Endothelial cell of umbilical vein (primary cell): ENCODE results near the gene ZDHHC11B.
"Not testable (repeated sequence)": the region's sequence is repeated elsewhere in the genome, so short reads cannot be mapped to it uniquely, and the experiment has no call there.

Source experiments
- CTCF ChIP-seq, 2 donors: IDR thresholded peaks; 1 replicate in 1 of 2; 2 replicates in 1 of 2; pipeline ENCODE4 v1.5.1; 2011; ENCODE audit warnings: low read length in 2 of 2, mild to moderate bottlenecking in 2 of 2, moderate library complexity in 2 of 2, control low read depth in 1 of 2, inconsistent platforms in 1 of 2, low read depth in 1 of 2; ENCODE audit not compliant: insufficient read depth in 1 of 2; ENCODE audit errors: extremely low read depth in 1 of 2
- GATA2 ChIP-seq: IDR thresholded peaks from 2 replicates; pipeline ENCODE4 v1.7.0; 2011; ENCODE audit warnings: low read depth, mild to moderate bottlenecking, moderate library complexity, mixed read lengths, low read length; ENCODE audit not compliant: insufficient read length, insufficient read depth
- JUN ChIP-seq: IDR thresholded peaks from 2 replicates; pipeline ENCODE4 v1.6.1; 2011; ENCODE audit warnings: borderline replicate concordance, low read depth; ENCODE audit not compliant: insufficient read length, insufficient read depth

- not testable (repeated sequence) for TF ChIP-seq CTCF (IDR thresholded peaks at IDR 0.05; ENCODE audit: extremely low read depth in 1 of 2, insufficient read depth in 1 of 2, low read depth in 1 of 2, low read length in 2 of 2); JUN; GATA2
Measured at GRCh38 chr5:795873-796272, 11.3 kb upstream of the ZDHHC11B start.
